GM18951 (cell line): ENCODE results near the gene CMIP.

Experiments
- POLR2A ChIP-seq: IDR thresholded peaks from 4 replicates; pipeline ENCODE4 v1.6.1; 2011; ENCODE audit warnings: mild to moderate bottlenecking; ENCODE audit not compliant: insufficient read length, insufficient read depth; ENCODE audit errors: extremely low read depth
- in situ Hi-C: fragments of 300-500 bp; cut with MboI; formaldehyde crosslinking; loops from one replicate; pipeline ENCODE4 v1.12.0; 2022; ENCODE audit warnings: low sequenced_read_pairs, mixed read lengths, inconsistent platforms; ENCODE audit not compliant: unreplicated experiment

CMIP gene

DNA sequence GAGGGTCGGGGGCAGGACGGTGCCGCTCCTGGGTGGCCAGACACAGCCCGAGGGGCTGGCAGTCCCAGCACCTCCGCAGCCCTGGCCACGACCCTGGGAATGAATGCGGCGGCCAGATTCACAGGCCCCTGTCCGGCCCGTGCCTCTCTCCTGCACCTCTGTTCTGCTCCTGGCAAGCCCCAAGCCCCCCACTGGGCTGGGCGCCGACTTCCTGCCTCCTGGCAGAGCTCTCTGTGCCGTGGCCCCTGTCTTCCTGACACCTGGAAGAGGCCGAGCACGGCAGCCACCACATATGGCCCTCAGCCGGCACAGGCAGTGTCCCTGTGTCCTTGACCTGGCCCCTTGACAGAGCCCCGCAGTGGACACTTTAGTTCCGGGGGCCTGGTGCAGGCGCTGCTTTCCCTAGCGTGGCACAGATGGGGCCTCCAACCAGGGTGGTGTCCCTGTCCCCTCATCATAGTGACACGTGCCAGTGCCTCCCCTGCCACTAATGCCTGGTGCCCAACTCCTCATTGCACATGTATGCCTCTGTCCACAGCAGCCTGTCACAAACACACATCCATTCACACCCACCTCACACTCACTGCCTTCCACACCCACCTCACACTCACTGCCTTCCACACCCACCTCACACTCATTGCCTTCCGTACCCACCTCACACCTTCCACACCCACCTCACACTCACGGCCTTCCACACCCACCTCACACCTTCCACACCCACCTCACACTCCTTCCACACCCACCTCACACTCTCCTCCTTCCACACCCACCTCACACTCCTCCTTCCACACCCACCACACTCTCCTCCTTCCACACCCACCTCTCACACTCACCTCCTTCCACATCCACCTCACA is 223.9 kb downstream of the CMIP start:
- no peak for TF ChIP-seq POLR2A
- in situ Hi-C loops, result no loop called here

DNA sequence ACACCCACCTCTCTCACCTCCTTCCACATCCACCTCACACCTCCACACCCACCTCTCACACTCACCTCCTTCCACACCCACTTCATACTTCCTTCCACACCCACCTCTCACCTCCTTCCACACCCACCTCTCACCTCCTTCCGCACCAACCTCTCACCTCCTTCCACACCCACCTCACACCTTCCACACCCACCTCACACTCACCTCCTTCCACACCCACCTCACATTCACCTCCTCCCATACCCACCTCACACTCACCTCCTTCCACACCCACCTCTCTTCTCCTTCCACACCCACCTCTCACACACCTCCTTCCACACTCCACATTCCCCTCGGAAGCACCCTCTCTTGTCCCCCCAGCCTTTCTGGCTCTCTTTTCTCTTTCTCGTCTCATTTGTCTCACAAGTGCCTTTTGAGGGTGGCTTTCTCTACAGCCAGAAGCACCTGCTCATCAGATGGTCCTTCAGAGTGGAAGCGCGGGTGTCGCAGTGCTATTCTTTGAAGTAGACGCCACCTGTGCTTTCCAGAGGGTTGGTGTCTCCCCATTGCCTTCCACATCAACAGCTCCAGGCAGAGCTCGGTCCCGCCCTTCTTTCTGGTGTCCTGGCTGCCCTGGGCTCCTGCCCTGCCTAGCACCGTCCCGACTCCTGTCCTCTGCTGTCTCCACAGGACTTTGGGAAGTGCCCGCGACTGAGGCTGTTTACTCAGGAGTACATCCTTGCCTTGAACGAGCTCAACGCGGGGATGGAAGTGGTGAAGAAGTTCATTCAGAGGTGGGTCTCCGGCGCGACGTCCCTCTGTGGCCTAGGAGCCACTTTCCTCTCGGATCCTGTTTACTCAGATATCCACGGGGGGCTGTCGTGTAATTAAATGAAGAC is 225.1 kb downstream of the CMIP start:
- in situ Hi-C loops, result no loop called here
- TF ChIP-seq POLR2A, result no peak

DNA sequence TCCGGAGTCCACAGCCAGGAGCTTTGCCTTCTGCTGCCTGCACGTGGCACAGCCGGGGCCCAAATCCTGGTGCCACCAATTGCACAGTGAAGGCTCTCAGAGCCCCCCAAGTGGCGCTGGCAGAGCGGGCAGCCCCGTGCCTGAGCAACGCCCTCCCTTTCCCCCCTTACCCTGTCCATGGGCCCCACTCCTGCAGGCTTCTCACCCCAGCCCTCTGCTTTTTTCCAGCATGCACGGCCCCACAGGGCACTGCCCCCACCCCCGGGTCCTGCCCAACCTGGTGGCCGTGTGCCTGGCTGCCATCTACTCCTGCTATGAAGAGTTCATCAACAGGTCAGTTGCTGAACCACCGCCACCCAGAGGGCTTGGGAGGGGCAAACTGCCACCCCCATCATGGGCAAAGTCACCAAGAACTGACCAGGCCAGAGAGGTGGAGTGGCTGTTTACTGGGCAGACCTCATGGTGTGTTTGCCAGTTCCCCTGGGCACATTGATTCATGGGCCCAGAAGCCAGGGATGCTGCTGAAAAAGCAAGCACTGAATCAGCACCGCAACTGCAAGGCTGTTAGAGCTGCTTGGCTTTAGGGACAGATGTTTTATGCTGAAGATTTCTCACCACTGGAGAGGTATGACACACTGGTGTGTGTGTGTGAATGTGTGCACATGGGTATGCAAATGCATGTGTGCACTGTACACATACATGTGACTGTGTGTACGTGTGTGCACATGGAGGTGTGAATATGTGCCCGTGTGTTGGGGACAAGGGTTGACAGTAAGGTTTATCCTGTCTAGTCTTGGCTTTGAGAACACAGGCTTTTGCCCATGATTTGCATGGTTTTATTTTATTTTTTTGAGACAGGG is 227.4 kb downstream of the CMIP start:
- TF ChIP-seq POLR2A, result no peak
- in situ Hi-C loops, result no loop called here

DNA sequence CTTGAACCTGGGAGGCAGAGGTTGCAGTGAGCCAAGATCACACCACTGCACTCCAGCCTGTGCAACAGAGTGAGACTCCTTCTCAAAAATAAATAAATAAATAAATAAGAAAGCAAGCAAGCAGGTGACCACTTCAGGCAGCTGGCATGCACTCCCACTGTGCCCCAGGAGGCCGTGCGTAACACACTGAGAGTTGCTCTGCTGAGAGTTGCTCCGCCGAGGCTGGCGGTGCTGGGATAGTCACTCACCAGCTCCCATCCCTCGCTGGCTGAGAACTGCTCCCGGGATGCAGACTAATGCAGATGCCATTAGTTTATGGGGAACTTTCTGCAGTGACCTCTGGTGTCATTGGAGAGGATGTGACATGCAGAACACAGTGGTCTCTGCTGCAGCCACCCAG is 228.8 kb downstream of the CMIP start:
- in situ Hi-C loops, result no loop called here
- no peak for TF ChIP-seq POLR2A

DNA sequence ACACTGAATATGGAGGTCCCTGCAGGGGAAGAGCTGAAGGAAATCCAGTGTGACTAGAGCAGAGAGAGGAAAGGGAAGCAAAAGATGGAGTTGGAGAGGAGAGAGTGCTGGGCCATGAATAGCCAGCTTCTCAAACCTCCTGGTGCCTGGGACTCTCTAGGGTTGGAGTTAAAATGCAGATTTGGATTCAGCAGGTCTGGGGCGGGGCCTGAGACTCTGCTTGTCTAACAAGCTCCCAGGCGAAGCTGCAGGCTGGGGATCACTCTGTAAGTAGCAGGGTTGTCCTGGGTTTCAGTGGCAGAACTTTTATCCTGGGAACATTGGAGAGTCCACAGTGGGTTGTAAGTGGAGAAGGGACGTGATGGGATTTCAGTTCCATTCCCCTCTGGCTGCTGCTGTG is 231.1 kb downstream of the CMIP start:
- TF ChIP-seq POLR2A, result no peak
- in situ Hi-C loops, result no loop called here

DNA sequence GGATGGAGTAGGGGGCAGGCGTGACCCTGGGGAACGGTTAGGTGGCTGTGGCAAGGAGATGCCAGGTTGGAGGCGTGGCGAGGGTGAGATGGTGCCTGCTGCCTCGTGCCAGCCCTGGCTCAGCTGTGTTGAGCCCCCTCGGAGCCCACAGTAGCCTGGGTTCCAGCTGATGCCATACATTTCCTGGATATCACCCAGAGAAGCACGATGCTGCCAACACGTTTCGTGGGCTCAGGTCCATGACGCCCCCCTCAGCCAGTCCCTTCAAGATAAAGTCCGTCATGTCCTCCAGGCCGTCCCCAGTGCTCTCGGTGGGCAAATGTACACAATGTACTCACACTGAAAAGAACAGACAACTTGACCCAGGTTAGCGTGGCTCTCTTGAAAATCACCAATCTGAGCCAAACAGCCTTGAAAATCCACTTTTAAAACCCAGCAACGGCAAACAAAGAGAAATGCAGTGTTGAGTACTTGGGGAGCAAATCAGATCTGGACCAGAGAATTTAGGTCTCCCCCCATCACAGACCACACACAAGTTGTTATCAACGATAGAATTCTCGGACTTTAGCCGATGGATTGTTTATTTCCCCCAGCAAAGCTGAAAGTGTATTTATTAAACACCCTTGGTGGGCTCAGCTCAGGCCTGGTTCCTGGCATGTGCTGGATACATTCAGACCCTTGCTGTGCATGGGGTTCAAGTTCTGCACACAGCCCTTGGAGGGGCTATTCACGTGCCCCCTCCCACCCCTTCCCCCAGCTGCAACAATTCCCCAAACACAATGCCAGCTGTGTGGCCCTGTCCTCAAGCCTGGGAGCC is 231.7 kb downstream of the CMIP start:
- no peak for TF ChIP-seq POLR2A
- in situ Hi-C loops, result no loop called here

DNA sequence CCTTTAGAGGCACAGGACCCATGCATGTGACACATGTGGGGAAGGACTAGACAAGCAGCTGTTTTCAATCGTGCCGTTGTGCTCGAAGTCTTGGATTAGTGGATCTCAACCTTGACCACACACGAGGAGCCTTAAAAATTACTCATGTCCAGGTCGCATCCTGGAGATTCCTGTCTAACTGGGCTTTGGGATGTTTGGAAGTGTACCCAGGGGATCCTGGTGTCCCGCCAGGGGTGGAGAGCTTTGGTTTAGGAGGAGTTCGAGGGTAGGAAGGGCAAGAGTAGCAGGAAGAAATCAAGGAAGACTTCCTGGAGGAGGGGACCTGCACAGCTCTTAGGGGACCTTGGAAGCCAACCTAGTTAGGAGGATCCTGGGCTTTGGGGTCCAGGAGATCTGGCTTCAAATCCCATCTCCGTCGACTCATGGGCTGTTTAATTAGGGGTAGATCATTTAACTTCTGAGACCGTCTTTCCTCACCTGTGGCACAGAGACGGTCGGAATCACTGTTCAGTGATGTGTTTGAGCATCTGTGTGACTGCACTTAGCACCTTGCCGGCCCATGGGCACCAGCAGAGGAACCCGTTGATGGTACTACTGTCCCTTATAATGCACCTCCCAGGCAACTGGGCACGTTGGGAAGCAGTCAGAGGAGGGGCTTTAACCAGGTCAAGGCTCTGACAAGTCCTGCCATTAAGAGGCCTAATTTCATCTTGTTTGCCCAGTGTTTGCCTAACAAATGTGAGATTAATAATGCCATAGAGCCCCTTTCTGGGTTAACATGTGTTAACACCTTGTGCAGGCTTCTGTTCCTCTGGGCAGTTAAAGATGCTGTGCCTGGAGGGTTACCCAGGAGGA is 232.5 kb downstream of the CMIP start:
- TF ChIP-seq POLR2A, result no peak
- in situ Hi-C loops, result no loop called here

DNA sequence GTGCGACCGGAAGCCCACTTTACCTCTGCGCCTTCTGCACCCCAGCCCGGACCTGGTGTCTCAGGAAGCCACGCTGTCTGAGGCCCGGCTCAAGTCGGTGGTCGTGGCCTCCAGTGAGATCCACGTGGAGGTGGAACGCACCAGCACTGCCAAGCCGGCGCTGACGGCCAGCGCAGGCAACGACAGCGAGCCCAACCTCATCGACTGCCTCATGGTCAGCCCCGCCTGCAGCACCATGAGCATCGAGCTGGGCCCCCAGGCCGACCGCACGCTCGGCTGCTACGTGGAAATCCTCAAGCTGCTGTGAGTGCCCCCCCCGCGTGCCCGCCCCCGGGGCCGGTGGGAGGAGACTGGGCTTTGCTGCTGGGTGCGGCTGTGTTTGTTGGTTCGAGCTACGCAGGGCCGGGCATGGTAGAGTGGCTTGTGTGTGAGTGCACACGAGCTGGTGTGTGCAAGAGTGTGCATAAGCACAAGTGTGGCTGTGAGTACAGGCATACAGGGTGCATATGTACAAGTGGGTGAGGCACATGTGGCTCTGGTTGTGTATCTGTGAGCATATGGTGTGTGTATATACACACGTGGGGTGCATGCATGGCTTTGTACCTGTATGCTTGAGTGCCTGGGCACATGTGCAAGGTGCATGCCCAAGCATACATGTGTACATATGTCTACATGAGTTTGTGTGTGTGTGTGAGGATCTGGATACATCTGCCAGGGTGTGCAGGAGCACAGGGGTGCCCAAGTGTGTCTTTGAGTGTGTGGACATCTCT is 233.9 kb downstream of the CMIP start:
- TF ChIP-seq POLR2A, result no peak
- in situ Hi-C loops, result no loop called here

DNA sequence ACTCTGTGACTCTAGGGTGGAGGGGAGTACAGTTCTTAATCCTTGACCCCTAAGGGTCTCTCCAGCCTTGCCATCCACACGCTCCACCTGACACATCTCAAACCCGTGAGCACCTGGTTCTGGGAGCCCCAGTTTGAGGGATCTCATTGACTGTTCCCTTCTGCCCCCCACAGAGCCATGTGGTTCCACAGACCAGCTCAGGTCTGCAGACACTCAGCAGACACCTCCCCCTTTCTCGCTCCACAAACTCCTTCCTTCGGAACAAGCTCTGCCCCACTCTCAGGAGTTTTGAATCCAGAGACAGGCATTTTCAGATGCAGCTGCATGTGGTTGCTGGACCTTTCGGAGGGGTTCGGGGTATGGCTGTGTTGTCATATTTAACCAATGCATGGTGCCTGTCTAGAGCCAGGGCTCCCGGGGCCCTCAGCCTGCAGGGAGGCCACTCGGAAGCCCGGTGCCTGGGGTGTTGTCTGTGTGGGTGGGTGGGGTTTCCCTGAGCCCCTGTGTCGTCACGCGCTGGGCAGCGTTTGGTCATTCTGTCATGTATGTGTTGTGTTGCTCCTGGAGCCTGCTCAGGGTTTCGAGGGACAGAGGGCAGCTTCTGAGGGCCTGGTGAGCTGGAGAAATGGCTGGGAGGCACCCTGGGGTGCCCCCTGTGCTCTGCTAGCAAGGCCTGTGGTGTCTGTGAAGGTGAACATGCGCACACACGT is 235.3 kb downstream of the CMIP start:
- in situ Hi-C loops, result no loop called here
- no peak for TF ChIP-seq POLR2A
